ENCODE results near the gene DST. TPM values are rescaled to one million over a fixed set of nuclear protein-coding genes. Genes with fewer than 3 reads are reported as not detected.

Gene DST
- total RNA-seq, 2 experiments from 2014 or later, result 0.76 to 0.79 TPM

DNA sequence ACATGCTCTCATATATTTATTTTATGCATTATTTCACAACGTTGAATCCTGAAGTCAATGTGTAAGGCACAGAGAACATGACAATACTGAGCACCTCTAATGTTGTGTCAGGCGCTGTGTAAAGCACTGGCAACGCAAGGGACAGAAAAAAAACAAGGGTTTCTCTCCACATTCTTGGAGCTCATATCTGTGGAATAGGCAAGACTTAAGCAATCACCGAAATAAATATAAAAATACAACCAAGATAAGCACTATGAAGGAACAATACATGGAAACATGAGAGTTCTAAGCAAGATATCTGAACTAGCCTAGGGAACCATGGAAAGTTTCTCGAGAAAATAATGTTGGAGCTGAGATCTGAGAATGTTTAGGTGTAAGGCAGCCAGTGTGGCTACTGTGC lies 1.7 kb upstream of the DST start:
- ATAC-seq (no peak), DNase-seq (no peak)
- CTCF ChIA-PET, result no interaction called here
- Mint-ChIP-seq H3K4me1 (ENCODE audit: low read depth) (no peaks in the 10 kb centered on the region), H3K27me3 (ENCODE audit: low read depth) (no peaks in the 10 kb centered on the region), H3K9me3 (ENCODE audit: insufficient read depth) (no peaks in the 10 kb centered on the region), H3K36me3 (ENCODE audit: low read depth) (no peaks in the 10 kb centered on the region), H3K4me3 (no peak overlapping the region), H3K27ac (no peak overlapping the region)
- POLR2A ChIA-PET, result no interaction called here

DNA sequence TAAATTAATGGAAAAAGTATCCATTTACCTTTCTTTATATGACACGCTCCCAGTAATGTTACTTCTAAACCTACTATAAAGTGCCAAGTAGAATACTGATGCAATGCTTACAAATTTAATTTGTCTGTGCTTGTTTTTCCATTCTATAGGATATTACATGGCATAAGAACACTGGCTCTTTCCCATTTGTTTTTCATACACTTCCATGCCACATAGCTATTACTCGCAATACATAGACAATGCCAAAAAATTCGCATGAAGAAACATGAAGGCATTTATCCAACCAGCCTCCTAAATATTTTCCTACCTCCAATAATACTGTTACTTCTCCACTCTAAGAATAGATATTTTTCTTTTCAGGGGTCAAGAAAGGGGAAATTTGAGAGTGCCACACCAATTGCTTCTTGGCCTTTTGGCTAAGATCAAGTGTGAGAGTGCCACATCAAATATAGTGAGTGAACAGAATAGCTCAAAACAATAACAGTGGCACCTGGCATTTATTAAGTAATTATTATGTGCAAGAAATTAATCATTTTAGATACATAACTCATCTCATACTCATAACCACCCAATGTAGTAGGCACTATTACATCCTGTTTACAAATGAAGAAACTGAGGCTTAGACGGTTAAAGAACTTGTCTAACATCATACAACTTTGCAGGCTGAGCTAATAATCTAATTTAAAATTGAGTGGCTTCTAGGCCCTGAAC lies 845 bp upstream of the DST start:
- no peak overlapping the region for H3K27ac Mint-ChIP-seq
- DNase-seq (no peak), ATAC-seq (no peak)
- no peaks in the 10 kb centered on the region for H3K4me1 Mint-ChIP-seq (ENCODE audit: low read depth)
- H3K9me3 Mint-ChIP-seq (ENCODE audit: insufficient read depth), result no peaks in the 10 kb centered on the region
- H3K4me3 Mint-ChIP-seq, result no peak overlapping the region
- ChIA-PET POLR2A (no interaction called here), CTCF (interaction anchor here (1.0 kb wide), 2 partner anchors 20 to 209 kb away, joined by 3 to 4 read pairs; no protein-coding TSS in a partner anchor)
- no peaks in the 10 kb centered on the region for H3K27me3 Mint-ChIP-seq (ENCODE audit: low read depth)
- H3K36me3 Mint-ChIP-seq (ENCODE audit: low read depth), result no peaks in the 10 kb centered on the region

DNA sequence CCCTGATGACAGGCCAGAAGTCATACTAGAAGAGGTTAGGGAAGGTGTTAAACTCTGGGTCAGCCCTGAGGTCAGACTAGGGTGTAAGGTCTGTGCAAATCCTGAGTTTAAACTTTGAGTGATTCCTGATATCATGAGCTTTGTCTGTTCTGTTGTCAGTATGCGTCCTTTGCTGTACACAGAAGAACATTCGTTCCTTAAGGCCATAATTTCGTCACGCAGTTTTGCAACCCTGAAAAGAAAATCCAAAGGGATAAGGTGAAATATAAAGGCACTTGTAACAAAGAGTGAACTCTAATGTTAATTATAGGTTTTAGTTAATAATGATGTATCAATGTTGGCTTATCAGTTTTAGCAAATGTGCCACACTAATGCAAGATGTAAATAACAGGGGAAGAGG lies 2.3 kb downstream of the DST start:
- no peak overlapping the region for H3K4me3 Mint-ChIP-seq
- H3K9me3 Mint-ChIP-seq (ENCODE audit: insufficient read depth), result no peaks in the 10 kb centered on the region
- H3K27ac Mint-ChIP-seq, result no peak overlapping the region
- POLR2A ChIA-PET, result no interaction called here
- CTCF ChIA-PET, result interaction anchor here (0.7 to 4.2 kb wide), 2 partner anchors 10 to 211 kb away, joined by 3 to 18 read pairs; no protein-coding TSS in a partner anchor
- DNase-seq (no peak), ATAC-seq (no peak)
- H3K36me3 Mint-ChIP-seq (ENCODE audit: low read depth), result no peaks in the 10 kb centered on the region
- H3K4me1 Mint-ChIP-seq (ENCODE audit: low read depth), result no peaks in the 10 kb centered on the region
- peaks cover 1% of the 10 kb centered on the region for H3K27me3 Mint-ChIP-seq (ENCODE audit: low read depth)

DNA sequence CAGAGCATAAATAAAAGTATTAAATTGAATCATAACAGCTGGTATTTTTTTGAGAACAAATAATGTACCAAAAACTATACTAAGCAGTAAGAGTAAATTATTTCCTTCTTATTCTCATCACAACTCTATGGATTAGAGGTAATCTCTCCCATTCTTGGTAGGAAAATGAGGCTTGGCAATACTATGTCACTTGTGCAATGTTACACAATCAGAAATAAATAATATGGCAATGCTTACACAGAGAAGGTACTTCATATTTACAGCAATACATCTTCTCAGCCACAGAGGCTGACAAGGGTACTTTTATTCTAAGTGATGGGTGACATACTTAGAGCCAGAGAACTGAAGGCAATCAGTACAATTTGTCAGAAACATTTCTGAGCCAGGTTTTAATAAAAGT lies 3.9 kb downstream of the DST start:
- no peak for ATAC-seq
- no peak overlapping the region for H3K4me3 Mint-ChIP-seq
- H3K27me3 Mint-ChIP-seq (ENCODE audit: low read depth), result peaks cover 1% of the 10 kb centered on the region
- H3K36me3 Mint-ChIP-seq (ENCODE audit: low read depth), result no peaks in the 10 kb centered on the region
- DNase-seq, result no peak
- H3K27ac Mint-ChIP-seq, result no peak overlapping the region
- no peaks in the 10 kb centered on the region for H3K9me3 Mint-ChIP-seq (ENCODE audit: insufficient read depth)
- H3K4me1 Mint-ChIP-seq (ENCODE audit: low read depth), result no peaks in the 10 kb centered on the region
- ChIA-PET POLR2A (no interaction called here), CTCF (interaction anchor here (1.0 to 4.2 kb wide), 3 partner anchors 52 to 213 kb away, joined by 3 to 18 read pairs (median 4); no protein-coding TSS in a partner anchor)

DNA sequence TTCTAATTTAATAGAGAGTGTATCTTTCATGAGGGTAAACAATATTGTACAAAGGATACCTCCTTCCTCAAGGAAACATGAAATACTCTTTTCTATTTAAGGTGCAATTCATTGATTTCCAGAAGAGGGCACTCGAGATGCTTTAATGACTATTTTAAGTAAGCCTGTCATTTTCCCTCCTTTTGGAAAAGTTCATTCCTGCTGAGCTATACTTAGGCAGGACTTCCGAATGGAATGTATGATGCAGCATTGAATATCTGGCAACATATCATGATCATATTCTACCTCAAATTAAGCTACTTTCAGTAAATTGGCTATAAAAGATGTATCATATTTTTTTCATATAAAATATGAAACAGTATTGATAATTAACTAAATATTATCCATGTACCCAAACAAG lies 5.0 kb downstream of the DST start:
- DNase-seq (no peak), ATAC-seq (no peak)
- Mint-ChIP-seq H3K27me3 (ENCODE audit: low read depth) (peaks cover 3% of the 10 kb centered on the region), H3K4me1 (ENCODE audit: low read depth) (no peaks in the 10 kb centered on the region), H3K27ac (no peak overlapping the region), H3K36me3 (ENCODE audit: low read depth) (no peaks in the 10 kb centered on the region), H3K4me3 (no peak overlapping the region), H3K9me3 (ENCODE audit: insufficient read depth) (no peaks in the 10 kb centered on the region)
- POLR2A ChIA-PET, result no interaction called here
- CTCF ChIA-PET, result interaction anchor here (0.7 to 4.2 kb wide), 4 partner anchors 14 to 214 kb away, joined by 3 to 18 read pairs (median 4); no protein-coding TSS in a partner anchor

DNA sequence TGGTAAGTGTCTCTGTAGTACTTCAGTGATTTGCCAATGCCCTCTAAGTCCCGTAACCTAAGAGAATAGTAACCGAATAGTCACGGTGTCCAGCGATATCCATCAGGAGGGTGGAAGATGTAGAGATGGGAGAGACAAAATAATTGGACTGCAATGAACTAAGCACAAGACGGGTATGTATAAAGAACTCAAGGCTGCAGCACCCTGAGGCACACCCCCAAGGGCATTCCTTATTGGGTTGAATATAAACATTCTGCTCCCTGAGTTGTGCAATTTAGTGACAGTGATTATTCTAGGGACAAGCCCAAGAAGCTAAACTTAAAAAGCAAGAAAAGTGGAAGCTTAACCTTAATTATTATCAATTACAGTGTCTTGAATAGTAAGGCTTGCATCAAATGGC lies 14.6 kb downstream of the DST start:
- ATAC-seq (no peak), DNase-seq (no peak)
- Mint-ChIP-seq H3K27me3 (ENCODE audit: low read depth) (peaks cover 6% of the 10 kb centered on the region), H3K4me1 (ENCODE audit: low read depth) (no peaks in the 10 kb centered on the region), H3K9me3 (ENCODE audit: insufficient read depth) (no peaks in the 10 kb centered on the region), H3K36me3 (ENCODE audit: low read depth) (no peaks in the 10 kb centered on the region), H3K4me3 (no peak overlapping the region), H3K27ac (no peak overlapping the region)
- ChIA-PET POLR2A (no interaction called here), CTCF (no interaction called here)

DNA sequence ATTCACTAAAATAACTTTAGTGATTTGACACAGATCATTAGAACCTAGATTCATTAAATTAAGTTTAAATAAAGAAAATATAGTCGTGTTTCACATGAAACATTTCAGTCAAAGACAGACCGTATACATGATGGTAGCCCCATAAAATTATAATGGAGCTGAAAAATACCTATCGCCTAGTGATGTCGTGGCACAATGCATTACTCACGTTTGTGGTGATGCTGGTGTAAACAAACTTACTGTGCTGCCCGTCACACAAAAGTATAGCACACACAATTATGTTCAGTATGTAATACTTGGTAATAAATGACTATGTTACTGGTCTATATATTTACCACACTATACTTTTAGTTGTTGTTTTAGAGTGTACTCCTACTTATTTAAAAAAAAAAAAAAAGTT lies 17.3 kb downstream of the DST start:
- ChIA-PET CTCF (no interaction called here), POLR2A (no interaction called here)
- no peaks in the 10 kb centered on the region for H3K36me3 Mint-ChIP-seq (ENCODE audit: low read depth)
- ATAC-seq, result no peak
- no peaks in the 10 kb centered on the region for H3K9me3 Mint-ChIP-seq (ENCODE audit: insufficient read depth)
- H3K4me3 Mint-ChIP-seq, result no peak overlapping the region
- H3K27ac Mint-ChIP-seq, result no peak overlapping the region
- no peaks in the 10 kb centered on the region for H3K4me1 Mint-ChIP-seq (ENCODE audit: low read depth)
- peaks cover 3% of the 10 kb centered on the region for H3K27me3 Mint-ChIP-seq (ENCODE audit: low read depth)
- DNase-seq, result no peak

DNA sequence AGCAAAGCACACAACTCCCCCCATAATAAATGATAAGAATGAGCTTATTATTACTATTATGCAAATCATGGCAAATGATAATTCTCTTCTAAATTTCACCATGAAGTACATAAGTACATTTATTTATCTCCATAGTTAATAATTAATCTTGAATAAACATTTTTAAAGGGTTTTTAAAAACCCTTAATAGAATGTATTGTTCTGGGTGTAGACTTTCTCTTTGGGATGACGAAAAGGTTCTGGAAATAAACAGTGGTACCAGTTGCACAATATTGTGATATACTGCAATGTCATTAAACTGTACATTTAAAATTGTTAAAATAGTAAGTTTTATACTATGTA lies 18.0 kb downstream of the DST start:
- ChIA-PET POLR2A (no interaction called here), CTCF (no interaction called here)
- no peak for DNase-seq
- no peak for ATAC-seq
- Mint-ChIP-seq H3K4me1 (ENCODE audit: low read depth) (no peaks in the 10 kb centered on the region), H3K4me3 (no peak overlapping the region), H3K27ac (no peak overlapping the region), H3K9me3 (ENCODE audit: insufficient read depth) (no peaks in the 10 kb centered on the region), H3K36me3 (ENCODE audit: low read depth) (no peaks in the 10 kb centered on the region), H3K27me3 (ENCODE audit: low read depth) (peaks cover 3% of the 10 kb centered on the region)

DNA sequence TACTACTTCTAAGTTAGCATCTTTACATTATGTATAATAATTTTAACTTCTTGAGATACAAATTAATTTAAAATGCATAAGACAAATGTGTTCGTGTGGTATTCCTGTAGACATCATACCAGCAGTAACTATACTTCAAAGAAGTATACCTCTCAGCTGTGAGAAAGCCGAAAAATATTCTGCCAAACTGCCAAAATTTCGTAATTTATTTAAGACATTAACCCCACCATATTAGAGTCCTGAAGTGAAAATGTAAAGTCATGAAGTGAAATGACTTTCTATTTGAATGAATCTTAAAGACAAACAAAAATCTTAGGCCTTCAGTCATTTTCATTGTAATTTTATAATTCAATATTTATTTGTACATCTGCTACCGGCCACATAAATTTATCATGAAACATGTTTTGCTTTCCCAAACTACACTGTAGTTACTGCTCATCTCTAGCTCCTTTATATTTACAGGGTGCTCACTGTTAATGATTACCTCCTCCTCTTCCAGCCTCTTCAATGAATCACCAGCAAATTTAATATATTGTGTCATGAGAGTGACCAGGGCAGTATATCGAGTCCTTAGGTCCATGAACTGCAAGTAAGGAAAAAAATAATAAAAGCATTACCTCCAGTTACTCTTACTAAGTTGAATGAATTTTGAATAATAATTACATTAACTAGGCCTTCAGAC lies 18.5 kb downstream of the DST start:
- POLR2A ChIA-PET, result no interaction called here
- H3K4me1 Mint-ChIP-seq (ENCODE audit: low read depth), result no peaks in the 10 kb centered on the region
- no peak for ATAC-seq
- no peak overlapping the region for H3K4me3 Mint-ChIP-seq
- H3K9me3 Mint-ChIP-seq (ENCODE audit: insufficient read depth), result no peaks in the 10 kb centered on the region
- H3K27me3 Mint-ChIP-seq (ENCODE audit: low read depth), result peaks cover 3% of the 10 kb centered on the region
- CTCF ChIA-PET, result no interaction called here
- no peak for DNase-seq
- no peaks in the 10 kb centered on the region for H3K36me3 Mint-ChIP-seq (ENCODE audit: low read depth)
- H3K27ac Mint-ChIP-seq, result no peak overlapping the region

DNA sequence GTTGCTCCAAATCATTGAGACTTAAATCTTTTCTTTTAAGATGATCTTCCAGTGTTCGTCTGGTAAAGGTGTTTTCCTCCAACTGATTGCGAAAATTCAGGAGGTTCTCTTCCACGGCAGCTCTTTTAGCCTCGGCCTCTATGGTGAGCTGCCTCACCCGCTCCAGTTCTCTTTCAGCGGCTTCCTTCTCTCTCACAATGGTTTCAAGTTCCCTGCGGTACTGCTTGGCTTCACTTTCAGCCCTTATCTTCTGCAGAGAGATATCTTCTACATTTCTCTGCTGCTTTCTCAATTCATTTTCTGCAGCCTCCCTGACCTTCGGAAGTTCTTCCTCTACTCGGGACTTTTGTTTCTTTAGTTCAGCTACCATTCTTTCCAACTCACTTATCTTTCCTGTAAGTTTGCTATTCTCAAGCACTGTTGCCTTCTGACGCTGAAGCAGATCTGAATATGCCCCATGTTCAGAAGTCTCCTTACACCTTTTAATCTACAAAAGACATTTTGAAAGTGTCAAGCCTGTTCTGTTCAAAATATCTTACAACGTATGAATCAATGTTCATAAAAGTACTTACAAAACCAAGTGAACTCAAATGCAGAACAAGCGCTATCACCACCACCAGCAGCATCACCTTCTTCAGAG lies 22.3 kb downstream of the DST start:
- POLR2A ChIA-PET, result no interaction called here
- Mint-ChIP-seq H3K36me3 (ENCODE audit: low read depth) (no peaks in the 10 kb centered on the region), H3K9me3 (ENCODE audit: insufficient read depth) (no peaks in the 10 kb centered on the region), H3K27me3 (ENCODE audit: low read depth) (no peaks in the 10 kb centered on the region), H3K27ac (no peak overlapping the region), H3K4me3 (no peak overlapping the region), H3K4me1 (ENCODE audit: low read depth) (no peaks in the 10 kb centered on the region)
- ATAC-seq, result no peak
- no peak for DNase-seq
- CTCF ChIA-PET, result no interaction called here

DNA sequence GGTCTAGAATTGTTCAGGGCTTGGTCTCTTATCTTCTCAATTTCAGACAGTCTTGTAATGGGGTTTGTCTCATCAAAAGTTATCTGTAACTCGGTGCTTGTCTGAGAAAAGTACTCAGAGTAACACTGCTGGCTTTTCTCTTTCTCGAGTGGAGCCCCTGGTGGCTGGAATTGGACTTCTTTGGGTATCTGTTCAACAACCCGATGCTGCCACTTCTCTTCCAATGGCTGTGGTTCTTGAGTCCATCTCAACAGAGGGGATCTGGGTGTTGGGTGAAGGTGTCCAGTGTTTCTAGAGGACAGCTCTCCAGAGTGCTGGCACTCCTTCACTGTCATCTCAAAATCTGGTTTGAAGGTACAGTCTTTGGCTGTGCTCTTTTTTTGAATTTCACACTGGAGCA lies 24.6 kb downstream of the DST start:
- POLR2A ChIA-PET, result no interaction called here
- ATAC-seq (no peak), DNase-seq (no peak)
- Mint-ChIP-seq H3K4me1 (ENCODE audit: low read depth) (no peaks in the 10 kb centered on the region), H3K36me3 (ENCODE audit: low read depth) (no peaks in the 10 kb centered on the region), H3K27me3 (ENCODE audit: low read depth) (no peaks in the 10 kb centered on the region), H3K9me3 (ENCODE audit: insufficient read depth) (no peaks in the 10 kb centered on the region), H3K27ac (no peak overlapping the region), H3K4me3 (no peak overlapping the region)
- CTCF ChIA-PET, result no interaction called here

DNA sequence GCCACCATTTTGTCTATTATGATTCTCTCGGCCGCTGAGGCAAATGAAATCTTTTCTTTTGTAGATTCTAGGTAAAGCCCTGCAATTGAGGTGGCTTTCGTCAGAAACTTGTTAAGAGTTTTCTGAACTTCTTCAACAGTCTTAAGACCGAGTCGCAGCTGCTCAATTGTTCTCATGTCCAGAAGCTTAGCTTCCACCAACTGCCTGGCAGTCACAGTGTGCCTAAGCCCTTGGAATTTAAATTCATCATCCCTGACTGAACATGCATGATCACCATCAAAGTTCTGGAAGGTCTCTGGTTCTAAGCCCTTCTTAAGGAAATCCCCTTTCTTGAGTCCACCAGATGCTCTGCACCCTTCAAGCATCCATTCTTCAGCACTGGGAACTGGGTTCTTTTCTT lies 25.7 kb downstream of the DST start:
- no peak for ATAC-seq
- Mint-ChIP-seq H3K27me3 (ENCODE audit: low read depth) (no peaks in the 10 kb centered on the region), H3K27ac (no peak overlapping the region), H3K36me3 (ENCODE audit: low read depth) (no peaks in the 10 kb centered on the region), H3K4me3 (no peak overlapping the region), H3K4me1 (ENCODE audit: low read depth) (no peaks in the 10 kb centered on the region), H3K9me3 (ENCODE audit: insufficient read depth) (no peaks in the 10 kb centered on the region)
- POLR2A ChIA-PET, result no interaction called here
- DNase-seq, result no peak
- CTCF ChIA-PET, result no interaction called here

Data from activated CD8-positive, alpha-beta T cell treated with anti-CD3 and anti-CD28 coated beads, Interleukin-2, amount 10 ng/mL, durations not matched to agents 7 days and 5 days (primary cell).